Cardiac fibroblast (primary cell): ENCODE measurements around the gene RIBC2.

ENCODE experiments used
- DNase-seq, 2 donors: peaks; one replicate each; pipeline versions ENCODE4 v3.0.0 to v3.0.0-alpha.2; 2010; ENCODE audit warnings: low read depth in 2 of 2
- H3K4me3 ChIP-seq, 2 donors: replicated peaks in 1 of 2; 1 replicate in 1 of 2; 2 replicates in 1 of 2; pipeline ENCODE4 v1.5.1; 2011; ENCODE audit warnings: low read depth in 2 of 2, low read length in 2 of 2, mild to moderate bottlenecking in 2 of 2, moderate library complexity in 1 of 2
- CTCF ChIP-seq: IDR thresholded peaks from one replicate; pipeline ENCODE4 v1.5.1; 2011; ENCODE audit warnings: low read depth, mild to moderate bottlenecking, low read length, inconsistent platforms

The RIBC2 gene

GRCh38 chr22:45418056-45418769 is 4.7 kb downstream of the RIBC2 start:
- no peak for TF ChIP-seq CTCF
- DNase-seq, result no peak
- H3K4me3 ChIP-seq, result no peak overlapping the region

GRCh38 chr22:45418770-45419138 is 5.3 kb downstream of the RIBC2 start:
- no peak for DNase-seq
- H3K4me3 ChIP-seq, result no peak overlapping the region
- TF ChIP-seq CTCF, result no peak

GRCh38 chr22:45420011-45420410 is 6.5 kb downstream of the RIBC2 start:
- DNase-seq, result no peak
- H3K4me3 ChIP-seq, result no peak overlapping the region
- TF ChIP-seq CTCF, result no peak

- TF ChIP-seq CTCF, result no peak
- no peak overlapping the region for H3K4me3 ChIP-seq
Measured at GRCh38 chr22:45420539-45420938, 7.0 kb downstream of the RIBC2 start.

GRCh38 chr22:45421349-45422055 is 8.0 kb downstream of the RIBC2 start:
- no peak for TF ChIP-seq CTCF
- no peak for DNase-seq

More at GRCh38 chr22:45420539-45420938, 7.0 kb downstream of the RIBC2 start:
- no peak for DNase-seq

GRCh38 chr22:45422237-45422983 is 8.9 kb downstream of the RIBC2 start:
- no peak for TF ChIP-seq CTCF
- no peak overlapping the region for H3K4me3 ChIP-seq
- DNase-seq, result no peak

More at GRCh38 chr22:45421349-45422055, 8.0 kb downstream of the RIBC2 start:
- H3K4me3 ChIP-seq, result no peak overlapping the region
